ENCODE results near the gene PRSS1.

DNA sequence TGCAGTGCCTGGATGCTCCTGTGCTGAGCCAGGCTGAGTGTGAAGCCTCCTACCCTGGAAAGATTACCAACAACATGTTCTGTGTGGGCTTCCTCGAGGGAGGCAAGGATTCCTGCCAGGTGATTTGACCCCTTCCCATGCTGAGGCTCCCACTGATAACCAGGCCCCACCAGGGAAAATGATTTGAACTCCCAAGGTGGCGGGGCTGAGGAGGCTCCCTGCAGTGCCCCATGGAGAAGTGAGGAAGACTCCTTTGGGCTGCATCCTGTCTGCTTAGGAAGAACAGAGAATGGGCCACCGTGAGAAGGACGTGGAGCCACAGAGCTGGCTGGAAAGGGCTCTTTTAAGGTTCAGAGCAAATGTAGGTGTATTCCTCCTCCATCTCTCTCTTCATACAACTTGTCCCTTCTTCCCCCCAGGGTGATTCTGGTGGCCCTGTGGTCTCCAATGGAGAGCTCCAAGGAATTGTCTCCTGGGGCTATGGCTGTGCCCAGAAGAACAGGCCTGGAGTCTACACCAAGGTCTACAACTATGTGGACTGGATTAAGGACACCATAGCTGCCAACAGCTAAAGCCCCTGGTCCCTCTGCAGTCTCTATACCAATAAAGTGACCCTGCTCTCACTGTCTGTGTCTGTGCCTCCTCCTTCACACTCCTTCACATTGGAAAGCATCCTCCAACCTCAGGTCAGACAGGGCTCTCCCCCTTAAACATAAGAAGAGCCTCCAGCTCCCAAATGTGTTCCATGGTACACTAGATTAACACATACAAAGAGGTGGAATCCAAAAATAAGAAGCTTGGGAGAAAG lies 24.9 kb downstream of the PRSS1 start:
- TF ChIP-seq, protein P1, sequence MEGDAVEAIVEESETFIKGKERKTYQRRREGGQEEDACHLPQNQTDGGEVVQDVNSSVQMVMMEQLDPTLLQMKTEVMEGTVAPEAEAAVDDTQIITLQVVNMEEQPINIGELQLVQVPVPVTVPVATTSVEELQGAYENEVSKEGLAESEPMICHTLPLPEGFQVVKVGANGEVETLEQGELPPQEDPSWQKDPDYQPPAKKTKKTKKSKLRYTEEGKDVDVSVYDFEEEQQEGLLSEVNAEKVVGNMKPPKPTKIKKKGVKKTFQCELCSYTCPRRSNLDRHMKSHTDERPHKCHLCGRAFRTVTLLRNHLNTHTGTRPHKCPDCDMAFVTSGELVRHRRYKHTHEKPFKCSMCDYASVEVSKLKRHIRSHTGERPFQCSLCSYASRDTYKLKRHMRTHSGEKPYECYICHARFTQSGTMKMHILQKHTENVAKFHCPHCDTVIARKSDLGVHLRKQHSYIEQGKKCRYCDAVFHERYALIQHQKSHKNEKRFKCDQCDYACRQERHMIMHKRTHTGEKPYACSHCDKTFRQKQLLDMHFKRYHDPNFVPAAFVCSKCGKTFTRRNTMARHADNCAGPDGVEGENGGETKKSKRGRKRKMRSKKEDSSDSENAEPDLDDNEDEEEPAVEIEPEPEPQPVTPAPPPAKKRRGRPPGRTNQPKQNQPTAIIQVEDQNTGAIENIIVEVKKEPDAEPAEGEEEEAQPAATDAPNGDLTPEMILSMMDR (IDR thresholded peaks at IDR 0.05; ENCODE audit: low read depth, low read length), result no peak
- TF ChIP-seq EZH2phosphoT487 (IDR thresholded peaks at IDR 0.05; ENCODE audit: low read depth), result no peak
